H9 (cell line): Measurements from ENCODE around the gene CDK15. TPM values are rescaled to one million over a fixed set of nuclear protein-coding genes. Genes with fewer than 3 reads are reported as not detected.

Experiments
- DNase-seq: peaks from one replicate; pipeline ENCODE4 v3.0.0-alpha.2; 2017
- H2AFZ ChIP-seq: one replicate; pipeline ENCODE4 v1.6.1; 2013; ENCODE audit warnings: mild to moderate bottlenecking, low read length, control low read depth, moderate library complexity
- H2AK5ac ChIP-seq: 2 replicates; pipeline ENCODE4 v1.6.1; 2013; ENCODE audit warnings: low read length, control low read depth, mixed read lengths; ENCODE audit not compliant: insufficient read length
- H2BK120ac ChIP-seq: one replicate; pipeline ENCODE4 v1.6.1; 2013; ENCODE audit warnings: low read depth, mild to moderate bottlenecking, low read length, control low read depth, inconsistent platforms; ENCODE audit not compliant: poor library complexity, severe bottlenecking
- H2BK12ac ChIP-seq: 2 replicates; pipeline ENCODE4 v1.6.1; 2013; ENCODE audit warnings: low read length, control low read depth, mixed read lengths, low read depth; ENCODE audit not compliant: insufficient read length
- H2BK15ac ChIP-seq: 2 replicates; pipeline ENCODE4 v1.6.1; 2013; ENCODE audit warnings: low read depth, low read length, control low read depth
- H2BK20ac ChIP-seq: one replicate; pipeline ENCODE4 v1.6.1; 2013; ENCODE audit warnings: low read depth, mild to moderate bottlenecking, low read length, control low read depth, inconsistent platforms; ENCODE audit not compliant: poor library complexity, severe bottlenecking
- H2BK5ac ChIP-seq: 2 replicates; pipeline ENCODE4 v1.6.1; 2013; ENCODE audit warnings: low read length, control low read depth, mixed read lengths; ENCODE audit not compliant: insufficient read length
- H3K14ac ChIP-seq: 2 replicates; pipeline ENCODE4 v1.6.1; 2013; ENCODE audit warnings: low read length, control low read depth; ENCODE audit not compliant: insufficient read depth
- H3K18ac ChIP-seq: 2 replicates; pipeline ENCODE4 v1.6.1; 2013; ENCODE audit warnings: low read depth, mild to moderate bottlenecking, mixed read lengths, low read length, control low read depth; ENCODE audit not compliant: insufficient read length
- H3K23ac ChIP-seq: 2 replicates; pipeline ENCODE4 v1.6.1; 2013; ENCODE audit warnings: low read length, control low read depth, mixed read lengths, low read depth; ENCODE audit not compliant: insufficient read length
- H3K23me2 ChIP-seq: 2 replicates; pipeline ENCODE4 v1.6.1; 2013; ENCODE audit warnings: low read depth, mild to moderate bottlenecking, mixed read lengths, low read length, control low read depth; ENCODE audit not compliant: insufficient read length, poor library complexity, severe bottlenecking
- H3K27ac ChIP-seq: 2 replicates; pipeline ENCODE4 v1.5.1; 2013; ENCODE audit warnings: low read length, control low read depth, mixed read lengths, low read depth; ENCODE audit not compliant: insufficient read length
- H3K27me3 ChIP-seq: 2 replicates; pipeline ENCODE4 v1.6.1; 2013; ENCODE audit warnings: low read length, control low read depth, inconsistent platforms; ENCODE audit not compliant: insufficient read depth
- H3K4ac ChIP-seq: 2 replicates; pipeline ENCODE4 v1.6.1; 2013; ENCODE audit warnings: low read depth, mild to moderate bottlenecking, control low read depth, inconsistent platforms, low read length, moderate library complexity
- H3K4me1 ChIP-seq: 2 replicates; pipeline ENCODE4 v1.6.1; 2013; ENCODE audit warnings: low read length, control low read depth, inconsistent platforms; ENCODE audit not compliant: insufficient read depth
- H3K4me2 ChIP-seq: 2 replicates; pipeline ENCODE4 v1.6.1; 2013; ENCODE audit warnings: low read length, control low read depth, mixed read lengths; ENCODE audit not compliant: insufficient read length, insufficient read depth
- H3K56ac ChIP-seq: 2 replicates; pipeline ENCODE4 v1.6.1; 2013; ENCODE audit warnings: low read depth, mild to moderate bottlenecking, mixed read lengths, low read length, control low read depth; ENCODE audit not compliant: insufficient read length
- H3K79me1 ChIP-seq: 2 replicates; pipeline ENCODE4 v1.6.1; 2013; ENCODE audit warnings: low read depth, mild to moderate bottlenecking, moderate library complexity, low read length, control low read depth, inconsistent platforms; ENCODE audit not compliant: insufficient read depth, poor library complexity, severe bottlenecking
- H3K79me2 ChIP-seq: 2 replicates; pipeline ENCODE4 v1.6.1; 2013; ENCODE audit warnings: low read length, control low read depth, inconsistent platforms; ENCODE audit not compliant: insufficient read depth
- H3K9ac ChIP-seq: 2 replicates; pipeline ENCODE4 v1.6.1; 2013; ENCODE audit warnings: low read length, control low read depth, mixed read lengths; ENCODE audit not compliant: insufficient read length; ENCODE audit errors: extremely low read depth
- H3K9me3 ChIP-seq: one replicate; pipeline ENCODE4 v1.6.1; 2013; ENCODE audit warnings: low read depth, low read length, inconsistent platforms; ENCODE audit not compliant: control insufficient read depth
- H3T11ph ChIP-seq: one replicate; pipeline ENCODE4 v1.6.1; 2013; ENCODE audit warnings: mild to moderate bottlenecking, low read length, control low read depth, inconsistent platforms
- H4K20me1 ChIP-seq: one replicate; pipeline ENCODE4 v1.6.1; 2013; ENCODE audit not compliant: control insufficient read depth, insufficient read length, insufficient read depth
- H4K5ac ChIP-seq: 2 replicates; pipeline ENCODE4 v1.6.1; 2013; ENCODE audit warnings: low read depth, mild to moderate bottlenecking, mixed read lengths, low read length, control low read depth; ENCODE audit not compliant: insufficient read length
- H4K8ac ChIP-seq: replicated peaks from 2 replicates; pipeline ENCODE4 v1.6.1; 2013; ENCODE audit warnings: low read length, control low read depth, mixed read lengths, low read depth; ENCODE audit not compliant: insufficient read length
- H4K91ac ChIP-seq: 2 replicates; pipeline ENCODE4 v1.6.1; 2013; ENCODE audit warnings: low read depth, mild to moderate bottlenecking, moderate library complexity, mixed read lengths, low read length, control low read depth; ENCODE audit not compliant: insufficient read length
- H3K27ac Mint-ChIP-seq, 3 experiments: 2 replicates in 2 of 3; 3 replicates in 1 of 3; pipeline ENCODE4 v1.8.0; 2020 to 2021; ENCODE audit warnings: mixed read lengths in 3 of 3, mild to moderate bottlenecking in 1 of 3, moderate library complexity in 1 of 3
- H3K27me3 Mint-ChIP-seq: 2 replicates; pipeline ENCODE4 v1.8.0; 2021; ENCODE audit warnings: low read depth, mild to moderate bottlenecking, moderate library complexity, mixed read lengths
- H3K36me3 Mint-ChIP-seq, 3 experiments: 2 replicates in 2 of 3; 3 replicates in 1 of 3; pipeline ENCODE4 v1.8.0; 2020 to 2021; ENCODE audit warnings: low read depth in 3 of 3, mixed read lengths in 3 of 3; ENCODE audit not compliant: insufficient read depth in 1 of 3
- H3K4me1 Mint-ChIP-seq, 2 experiments: 2 replicates each; pipeline ENCODE4 v1.8.0; 2020; ENCODE audit warnings: mixed read lengths in 2 of 2
- H3K4me3 Mint-ChIP-seq, 2 experiments: 2 replicates in 1 of 2; 3 replicates in 1 of 2; pipeline ENCODE4 v1.8.0; 2020 to 2021; ENCODE audit warnings: mild to moderate bottlenecking in 2 of 2, mixed read lengths in 2 of 2, moderate library complexity in 1 of 2
- H3K9me3 Mint-ChIP-seq, 2 experiments: 2 replicates in 1 of 2; 3 replicates in 1 of 2; pipeline ENCODE4 v1.8.0; 2020; ENCODE audit warnings: mild to moderate bottlenecking in 2 of 2, mixed read lengths in 2 of 2, moderate library complexity in 1 of 2
- CTCF ChIP-seq: fragments of 200-600 bp; sonication (generic); conservative IDR thresholded peaks from 3 replicates; pipeline ENCODE4 v1.8.0; 2021; ENCODE audit warnings: antibody characterized with exemption, mild to moderate bottlenecking
- WGBS: extraction: QIAGEN DNeasy Blood & Tissue Kit; methylation state at CpG from one replicate; pipeline ENCODE4 v1.1.7; 2013; ENCODE audit warnings: missing lambda C conversion rate, low lambda C conversion rate, mixed read lengths; ENCODE audit not compliant: insufficient read length; ENCODE audit errors: extremely low coverage; 5-methylcytosine and 5-hydroxymethylcytosine counted together
- total RNA-seq: library from RNA; stranded (reverse); gene quantifications from 2 replicates; pipeline ENCODE4 v1.2.1, GENCODE V29; 2021

Gene CDK15
- total RNA-seq, 1 experiment from 2014 or later = not detected

- H3K9me3 ChIP-seq = no peaks in the 10 kb centered on the region
- no peak overlapping the region for H3K4me2 ChIP-seq
- H3K27me3 ChIP-seq = no peaks in the 10 kb centered on the region
- H3K27ac ChIP-seq = no peak overlapping the region
- H3K14ac ChIP-seq = no peak overlapping the region
- no peak for TF ChIP-seq CTCF
- H4K5ac ChIP-seq = no peak overlapping the region
- H3K4ac ChIP-seq = no peak overlapping the region
- H3K56ac ChIP-seq = no peak overlapping the region
- DNase-seq = no peak
- no peak overlapping the region for H2BK12ac ChIP-seq
- no peak overlapping the region for H2AFZ ChIP-seq
- H3K9me3 Mint-ChIP-seq = no peaks in the 10 kb centered on the region
- no peaks in the 10 kb centered on the region for H3K79me2 ChIP-seq
- H4K91ac ChIP-seq = no peak overlapping the region
- H3K9ac ChIP-seq = no peak overlapping the region
- no peak overlapping the region for H3K23ac ChIP-seq
- no peak overlapping the region for H3K4me3 Mint-ChIP-seq
- H3K18ac ChIP-seq = no peak overlapping the region
- no peaks in the 10 kb centered on the region for H3K23me2 ChIP-seq
- H4K8ac ChIP-seq = no peak overlapping the region
- no peaks in the 10 kb centered on the region for H3K27me3 Mint-ChIP-seq
- no peak overlapping the region for H2BK120ac ChIP-seq
- no peaks in the 10 kb centered on the region; a peak in 1 of 4 replicates for H3K4me1 Mint-ChIP-seq
- no peaks in the 10 kb centered on the region for H3K36me3 Mint-ChIP-seq
- H4K20me1 ChIP-seq = no peaks in the 10 kb centered on the region
- no peak overlapping the region for H3T11ph ChIP-seq
- H3K4me1 ChIP-seq = no peaks in the 10 kb centered on the region
- H2BK5ac ChIP-seq = no peak overlapping the region
- H2BK15ac ChIP-seq = no peak overlapping the region
- H3K79me1 ChIP-seq = no peaks in the 10 kb centered on the region
- H3K27ac Mint-ChIP-seq = peak overlapping the region in 1 of 3 experiments; percentile 47; a peak in 1 of 7 replicates
- H2AK5ac ChIP-seq = no peak overlapping the region
- WGBS = no CpG with 5 or more reads among the region's 6 CpGs
- H2BK20ac ChIP-seq = no peak overlapping the region
Measured at GRCh38 chr2:201794294-201794693, 12.0 kb upstream of the CDK15 start.
